IMR-90 (cell line): Measurements from ENCODE around the gene TMCC3. TPM values are rescaled to one million over a fixed set of nuclear protein-coding genes. Genes with fewer than 3 reads are reported as not detected.

Experiments used
- ATAC-seq: fragments of 200-7000 bp; cut with Tn5 transposase; 2 replicates; pipeline ENCODE4 v1.9.1; 2020; ENCODE audit warnings: low read depth, mild to moderate bottlenecking, moderate library complexity
- BruUV-seq: library from RNA; stranded (reverse); fragments of 400-500 nt; replicated peaks from 2 replicates; lab custom pipeline; 2021; lab: Mats Ljungman, UMichigan
- CTCF ChIA-PET: fragments of 300-600 bp; formaldehyde crosslinking; extraction: SDS; loops from one replicate; lab custom pipeline; 2021; ENCODE audit warnings: antibody characterized with exemption; lab: Yijun Ruan, JAX
- POLR2A ChIA-PET: fragments of 300-600 bp; sonication (Branson Sonifier 250); formaldehyde crosslinking; loops from one replicate; lab custom pipeline; 2022; ENCODE audit warnings: antibody characterized with exemption; ENCODE audit not compliant: unreplicated experiment; lab: Charles Lee
- DNase-seq: peaks from one replicate; pipeline ENCODE4 v3.0.0; 2013
- H2AFZ ChIP-seq: replicated peaks from 2 replicates; pipeline ENCODE3; 2013; ENCODE audit warnings: low read length, mild to moderate bottlenecking; ENCODE audit not compliant: poor library complexity
- H2AK5ac ChIP-seq: 2 replicates; pipeline ENCODE4 v1.6.1; 2013; ENCODE audit warnings: low read depth, low read length, inconsistent platforms
- H2AK9ac ChIP-seq: replicated peaks from 2 replicates; pipeline ENCODE3; 2013; ENCODE audit warnings: mild to moderate bottlenecking, low read depth, low read length, moderate library complexity; ENCODE audit not compliant: poor library complexity
- H2BK120ac ChIP-seq: 2 replicates; pipeline ENCODE4 v1.6.1; 2013; ENCODE audit warnings: low read depth, low read length, inconsistent platforms
- H2BK15ac ChIP-seq: 3 replicates; pipeline ENCODE4 v1.6.1; 2013; ENCODE audit warnings: low read depth, low read length, inconsistent platforms
- H2BK20ac ChIP-seq: 2 replicates; pipeline ENCODE4 v1.6.1; 2013; ENCODE audit warnings: low read depth, mild to moderate bottlenecking, inconsistent platforms, low read length, moderate library complexity
- H2BK5ac ChIP-seq: 2 replicates; pipeline ENCODE4 v1.6.1; 2013; ENCODE audit warnings: mild to moderate bottlenecking, low read depth, low read length, inconsistent platforms; ENCODE audit not compliant: poor library complexity, severe bottlenecking
- H3K14ac ChIP-seq: replicated peaks from 2 replicates; pipeline ENCODE4 v1.6.1; 2013; ENCODE audit warnings: low read depth, low read length, inconsistent platforms
- H3K18ac ChIP-seq: 2 replicates; pipeline ENCODE4 v1.6.1; 2013; ENCODE audit warnings: low read depth, low read length, control low read depth
- H3K23ac ChIP-seq: 2 replicates; pipeline ENCODE4 v1.6.1; 2013; ENCODE audit warnings: low read depth, low read length, inconsistent platforms
- H3K27ac ChIP-seq: 2 replicates; pipeline ENCODE4 v1.5.1; 2013; ENCODE audit warnings: mild to moderate bottlenecking, control low read depth, low read length; ENCODE audit not compliant: insufficient read depth
- H3K27me3 ChIP-seq: 2 replicates; pipeline ENCODE4 v1.6.1; 2013; ENCODE audit warnings: low read length; ENCODE audit not compliant: control insufficient read depth, insufficient read depth
- H3K36me3 ChIP-seq: 2 replicates; pipeline ENCODE4 v1.6.1; 2013; ENCODE audit warnings: low read length, mixed read lengths; ENCODE audit not compliant: control insufficient read depth, insufficient read depth
- H3K4ac ChIP-seq: 2 replicates; pipeline ENCODE4 v1.6.1; 2013; ENCODE audit warnings: low read depth, low read length, inconsistent platforms
- H3K4me1 ChIP-seq: 2 replicates; pipeline ENCODE4 v1.6.1; 2013; ENCODE audit warnings: low read length, mixed read lengths; ENCODE audit not compliant: control insufficient read depth, insufficient read depth
- H3K4me2 ChIP-seq: 2 replicates; pipeline ENCODE4 v1.6.1; 2013; ENCODE audit warnings: low read depth, mild to moderate bottlenecking, control low read depth, low read length, moderate library complexity
- H3K4me3 ChIP-seq: 2 replicates; pipeline ENCODE4 v1.5.1; 2013; ENCODE audit warnings: low read depth, mild to moderate bottlenecking, control low read depth, low read length, moderate library complexity; ENCODE audit not compliant: insufficient read depth
- H3K56ac ChIP-seq: 2 replicates; pipeline ENCODE4 v1.6.1; 2013; ENCODE audit warnings: low read length, inconsistent platforms; ENCODE audit not compliant: insufficient read depth; ENCODE audit errors: extremely low read depth
- H3K79me1 ChIP-seq, 2 experiments: 2 replicates each; pipeline ENCODE4 v1.6.1; 2013; ENCODE audit warnings: low read length in 2 of 2, inconsistent platforms in 1 of 2, low read depth in 1 of 2
- H3K9ac ChIP-seq: 2 replicates; pipeline ENCODE4 v1.6.1; 2013; ENCODE audit warnings: low read depth, low read length, control low read depth
- H3K9me1 ChIP-seq: 2 replicates; pipeline ENCODE4 v1.6.1; 2013; ENCODE audit warnings: low read length, inconsistent platforms; ENCODE audit not compliant: insufficient read depth
- H3K9me3 ChIP-seq: 2 replicates; pipeline ENCODE4 v1.6.1; 2013; ENCODE audit warnings: low read length; ENCODE audit not compliant: control insufficient read depth, insufficient read depth
- H4K20me1 ChIP-seq: 2 replicates; pipeline ENCODE4 v1.6.1; 2013; ENCODE audit warnings: low read length, inconsistent platforms; ENCODE audit not compliant: insufficient read depth
- H4K5ac ChIP-seq: 2 replicates; pipeline ENCODE4 v1.6.1; 2013; ENCODE audit warnings: mild to moderate bottlenecking, low read depth, low read length, control low read depth
- H4K8ac ChIP-seq, 2 experiments: 2 replicates each; pipeline ENCODE4 v1.6.1; 2013; ENCODE audit warnings: low read depth in 2 of 2, low read length in 2 of 2, control low read depth in 1 of 2, inconsistent platforms in 1 of 2
- H4K91ac ChIP-seq: 2 replicates; pipeline ENCODE4 v1.6.1; 2013; ENCODE audit warnings: low read depth, low read length, inconsistent platforms; ENCODE audit not compliant: insufficient read depth
- BHLHE40 ChIP-seq: fragments of 150-350 bp; IDR thresholded peaks from 2 replicates; pipeline ENCODE4 v1.6.1; 2016; ENCODE audit warnings: mild to moderate bottlenecking, low read depth, low read length
- CHD1 ChIP-seq: IDR thresholded peaks from 2 replicates; pipeline ENCODE4 v1.6.1; 2012; ENCODE audit warnings: low read depth, low read length, improper control_type of control experiment
- MAFK ChIP-seq: IDR thresholded peaks from 2 replicates; pipeline ENCODE4 v1.6.1; 2012; ENCODE audit warnings: low read depth, low read length, improper control_type of control experiment
- MAZ ChIP-seq: IDR thresholded peaks from 2 replicates; pipeline ENCODE4 v1.6.1; 2012; ENCODE audit warnings: low read depth, mild to moderate bottlenecking, low read length, improper control_type of control experiment, moderate library complexity, borderline replicate concordance
- MXI1 ChIP-seq: IDR thresholded peaks from 2 replicates; pipeline ENCODE4 v1.6.1; 2012; ENCODE audit warnings: low read depth, mild to moderate bottlenecking, low read length, moderate library complexity, borderline replicate concordance
- NFE2L2 ChIP-seq: fragments of 150-350 bp; IDR thresholded peaks from 2 replicates; pipeline ENCODE4 v1.6.1; 2016; ENCODE audit warnings: low read depth, mild to moderate bottlenecking, low read length
- POLR2A ChIP-seq: IDR thresholded peaks from 2 replicates; pipeline ENCODE4 v1.6.1; 2012; ENCODE audit warnings: mild to moderate bottlenecking, low read depth, low read length
- RAD21 ChIP-seq: IDR thresholded peaks from 2 replicates; pipeline ENCODE4 v1.6.1; 2012; ENCODE audit warnings: low read length, improper control_type of control experiment
- RCOR1 ChIP-seq: IDR thresholded peaks from 2 replicates; pipeline ENCODE4 v1.6.1; 2012; ENCODE audit warnings: mild to moderate bottlenecking, low read length, improper control_type of control experiment; ENCODE audit not compliant: insufficient replicate concordance
- RFX5 ChIP-seq: IDR thresholded peaks from 2 replicates; pipeline ENCODE4 v1.8.0; 2012; ENCODE audit warnings: low read depth, mild to moderate bottlenecking, low read length, moderate library complexity
- SMC3 ChIP-seq: fragments of 150-350 bp; IDR thresholded peaks from 2 replicates; pipeline ENCODE4 v1.6.1; 2016; ENCODE audit warnings: low read depth, mild to moderate bottlenecking, antibody characterized with exemption, low read length, moderate library complexity
- WGBS, 2 experiments: methylation state at CpG; one replicate each; pipeline versions ENCODE4 v1.1.5 to v1.1.7; 2013; ENCODE audit warnings: missing lambda C conversion rate in 2 of 2; ENCODE audit not compliant: insufficient read length in 1 of 2; ENCODE audit errors: extremely low coverage in 2 of 2; 5-methylcytosine and 5-hydroxymethylcytosine counted together
- dilution Hi-C: fragments of 300-500 bp; cut with HindIII; formaldehyde crosslinking; loops from one replicate; pipeline ENCODE4 v1.14.3; 2018; ENCODE audit warnings: low sequenced_read_pairs; ENCODE audit not compliant: unreplicated experiment
- in situ Hi-C: fragments of 300-500 bp; cut with MboI; formaldehyde crosslinking; loops from 3 replicates; pipeline ENCODE4 v1.14.3; 2019; ENCODE audit warnings: low sequenced_read_pairs, inconsistent platforms, mixed read lengths
- intact Hi-C: fragments of 100-400 bp; cut with micrococcal nuclease; formaldehyde crosslinking; loops from 2 replicates; pipeline ENCODE4 v1.10.0; 2022
- polyA plus RNA-seq, 3 experiments: library from polyadenylated mRNA; depleted of rRNA; stranded (reverse); fragments of >200 nt; gene quantifications; 2 replicates each; pipeline ENCODE4 v1.2.3, GENCODE V29; 2012; ENCODE audit warnings: low replicate concordance in 1 of 3
- total RNA-seq: library from RNA; depleted of rRNA; stranded (reverse); fragments of >200 nt; gene quantifications from 2 replicates; pipeline ENCODE4 v1.2.3, GENCODE V29; 2012
- TF ChIP-seq, protein P1 (sequence below): fragments of 150-350 bp; IDR thresholded peaks from 2 replicates; pipeline ENCODE4 v1.6.1; 2017; ENCODE audit warnings: mild to moderate bottlenecking, antibody characterized with exemption, low read length, low read depth
- TF ChIP-seq, protein P2 (sequence below): fragments of 150-350 bp; IDR thresholded peaks from 2 replicates; pipeline ENCODE4 v1.6.1; 2016; ENCODE audit warnings: low read depth, mild to moderate bottlenecking, low read length, moderate library complexity, borderline replicate concordance

TMCC3 gene
- total and polyA plus RNA-seq, 2 of the 4 experiments (the other 2 are of a cell fraction), result 0.14 to 0.36 TPM

DNA sequence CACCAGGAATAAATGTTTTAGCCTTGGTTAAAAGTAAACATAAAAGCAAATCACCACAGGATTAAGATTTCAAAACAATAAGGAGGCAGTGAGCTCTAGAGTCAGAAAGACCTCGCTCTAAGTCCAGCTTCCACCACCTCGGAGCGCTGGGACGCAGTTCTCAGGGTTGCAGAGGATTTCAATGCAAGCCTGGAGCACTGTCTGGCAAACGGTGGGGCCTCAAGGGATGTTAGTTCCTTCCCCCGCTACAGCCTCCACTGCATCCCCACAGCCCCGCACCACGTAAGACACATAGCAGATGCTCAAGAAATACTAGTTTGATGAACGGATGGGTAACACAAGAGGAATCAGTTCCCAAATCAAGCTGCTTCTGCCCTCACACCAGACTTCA lies 39.3 kb upstream of the TMCC3 start:
- H3K9ac ChIP-seq, result no peak overlapping the region
- ATAC-seq, result no peak
- H3K27ac ChIP-seq, result no peak overlapping the region

More for the DNA sequence above, 39.3 kb upstream of the TMCC3 start:
- ChIA-PET CTCF (no interaction called here), POLR2A (no interaction called here)
- H4K5ac ChIP-seq, result no peak overlapping the region
- BruUV-seq, result no TSS peak
- no peak overlapping the region for H2AK5ac ChIP-seq
- TF ChIP-seq RAD21 (no peak), POLR2A (no peak), RFX5 (no peak), CHD1 (no peak), MAFK (no peak), SMC3 (no peak), RCOR1 (no peak), MAZ (no peak), BHLHE40 (no peak), MXI1 (no peak), NFE2L2 (no peak)
- TF ChIP-seq, protein P1, sequence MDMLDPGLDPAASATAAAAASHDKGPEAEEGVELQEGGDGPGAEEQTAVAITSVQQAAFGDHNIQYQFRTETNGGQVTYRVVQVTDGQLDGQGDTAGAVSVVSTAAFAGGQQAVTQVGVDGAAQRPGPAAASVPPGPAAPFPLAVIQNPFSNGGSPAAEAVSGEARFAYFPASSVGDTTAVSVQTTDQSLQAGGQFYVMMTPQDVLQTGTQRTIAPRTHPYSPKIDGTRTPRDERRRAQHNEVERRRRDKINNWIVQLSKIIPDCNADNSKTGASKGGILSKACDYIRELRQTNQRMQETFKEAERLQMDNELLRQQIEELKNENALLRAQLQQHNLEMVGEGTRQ, result no peak
- TF ChIP-seq, protein P2, sequence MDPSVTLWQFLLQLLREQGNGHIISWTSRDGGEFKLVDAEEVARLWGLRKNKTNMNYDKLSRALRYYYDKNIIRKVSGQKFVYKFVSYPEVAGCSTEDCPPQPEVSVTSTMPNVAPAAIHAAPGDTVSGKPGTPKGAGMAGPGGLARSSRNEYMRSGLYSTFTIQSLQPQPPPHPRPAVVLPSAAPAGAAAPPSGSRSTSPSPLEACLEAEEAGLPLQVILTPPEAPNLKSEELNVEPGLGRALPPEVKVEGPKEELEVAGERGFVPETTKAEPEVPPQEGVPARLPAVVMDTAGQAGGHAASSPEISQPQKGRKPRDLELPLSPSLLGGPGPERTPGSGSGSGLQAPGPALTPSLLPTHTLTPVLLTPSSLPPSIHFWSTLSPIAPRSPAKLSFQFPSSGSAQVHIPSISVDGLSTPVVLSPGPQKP, result no peak
- H3K27me3 ChIP-seq, result peaks cover 11% of the 10 kb centered on the region
- H2BK120ac ChIP-seq, result no peak overlapping the region
- H2BK5ac ChIP-seq, result no peak overlapping the region
- H3K4ac ChIP-seq, result no peak overlapping the region
- no peaks in the 10 kb centered on the region for H3K36me3 ChIP-seq
- in situ Hi-C loops, result no loop called here
- dilution Hi-C loops, result no loop called here
- H3K4me3 ChIP-seq, result no peak overlapping the region
- no peak overlapping the region for H4K8ac ChIP-seq
- WGBS, 2 experiments, result 70% methylated on average over 4 of the region's 9 CpGs; no CpG with 5 or more reads in 1 of the 2 experiments
- intact Hi-C loops, result no loop called here
- H3K79me1 ChIP-seq, result no peaks in the 10 kb centered on the region
- H4K91ac ChIP-seq, result no peak overlapping the region
- no peak overlapping the region for H3K14ac ChIP-seq
- no peak overlapping the region for H3K4me2 ChIP-seq
- no peak overlapping the region for H2AFZ ChIP-seq
- no peak overlapping the region for H2BK15ac ChIP-seq
- H3K4me1 ChIP-seq, result no peaks in the 10 kb centered on the region
- H2AK9ac ChIP-seq, result no peak overlapping the region
- H3K23ac ChIP-seq, result no peak overlapping the region
- H3K9me1 ChIP-seq, result no peaks in the 10 kb centered on the region
- H3K9me3 ChIP-seq, result no peaks in the 10 kb centered on the region
- H3K18ac ChIP-seq, result no peak overlapping the region
- no peak for DNase-seq
- no peak overlapping the region for H3K56ac ChIP-seq
- no peak overlapping the region for H2BK20ac ChIP-seq
- no peaks in the 10 kb centered on the region for H4K20me1 ChIP-seq
